IMR-90 (cell line): ENCODE results near the gene DCP2. TPM values are rescaled to one million over a fixed set of nuclear protein-coding genes. Genes with fewer than 3 reads are reported as not detected.
A peak's percentile ranks its signal among the peaks of the same experiment; 100 is the strongest.

Source experiments
- ATAC-seq: fragments of 200-7000 bp; cut with Tn5 transposase; 2 replicates; pipeline ENCODE4 v1.9.1; 2020; ENCODE audit warnings: low read depth, mild to moderate bottlenecking, moderate library complexity
- BruUV-seq: library from RNA; stranded (reverse); fragments of 400-500 nt; replicated peaks from 2 replicates; lab custom pipeline; 2021; lab: Mats Ljungman, UMichigan
- CTCF ChIA-PET: fragments of 300-600 bp; formaldehyde crosslinking; extraction: SDS; loops from one replicate; lab custom pipeline; 2021; ENCODE audit warnings: antibody characterized with exemption; lab: Yijun Ruan, JAX
- POLR2A ChIA-PET: fragments of 300-600 bp; sonication (Branson Sonifier 250); formaldehyde crosslinking; loops from one replicate; lab custom pipeline; 2022; ENCODE audit warnings: antibody characterized with exemption; ENCODE audit not compliant: unreplicated experiment; lab: Charles Lee
- DNase-seq: peaks from one replicate; pipeline ENCODE4 v3.0.0; 2013
- H2AFZ ChIP-seq: replicated peaks from 2 replicates; pipeline ENCODE3; 2013; ENCODE audit warnings: low read length, mild to moderate bottlenecking; ENCODE audit not compliant: poor library complexity
- H2AK5ac ChIP-seq: 2 replicates; pipeline ENCODE4 v1.6.1; 2013; ENCODE audit warnings: low read depth, low read length, inconsistent platforms
- H2AK9ac ChIP-seq: replicated peaks from 2 replicates; pipeline ENCODE3; 2013; ENCODE audit warnings: mild to moderate bottlenecking, low read depth, low read length, moderate library complexity; ENCODE audit not compliant: poor library complexity
- H2BK120ac ChIP-seq: 2 replicates; pipeline ENCODE4 v1.6.1; 2013; ENCODE audit warnings: low read depth, low read length, inconsistent platforms
- H2BK15ac ChIP-seq: 3 replicates; pipeline ENCODE4 v1.6.1; 2013; ENCODE audit warnings: low read depth, low read length, inconsistent platforms
- H2BK20ac ChIP-seq: 2 replicates; pipeline ENCODE4 v1.6.1; 2013; ENCODE audit warnings: low read depth, mild to moderate bottlenecking, inconsistent platforms, low read length, moderate library complexity
- H2BK5ac ChIP-seq: 2 replicates; pipeline ENCODE4 v1.6.1; 2013; ENCODE audit warnings: mild to moderate bottlenecking, low read depth, low read length, inconsistent platforms; ENCODE audit not compliant: poor library complexity, severe bottlenecking
- H3K14ac ChIP-seq: replicated peaks from 2 replicates; pipeline ENCODE4 v1.6.1; 2013; ENCODE audit warnings: low read depth, low read length, inconsistent platforms
- H3K18ac ChIP-seq: 2 replicates; pipeline ENCODE4 v1.6.1; 2013; ENCODE audit warnings: low read depth, low read length, control low read depth
- H3K23ac ChIP-seq: 2 replicates; pipeline ENCODE4 v1.6.1; 2013; ENCODE audit warnings: low read depth, low read length, inconsistent platforms
- H3K27ac ChIP-seq: 2 replicates; pipeline ENCODE4 v1.5.1; 2013; ENCODE audit warnings: mild to moderate bottlenecking, control low read depth, low read length; ENCODE audit not compliant: insufficient read depth
- H3K27me3 ChIP-seq: 2 replicates; pipeline ENCODE4 v1.6.1; 2013; ENCODE audit warnings: low read length; ENCODE audit not compliant: control insufficient read depth, insufficient read depth
- H3K36me3 ChIP-seq: 2 replicates; pipeline ENCODE4 v1.6.1; 2013; ENCODE audit warnings: low read length, mixed read lengths; ENCODE audit not compliant: control insufficient read depth, insufficient read depth
- H3K4ac ChIP-seq: 2 replicates; pipeline ENCODE4 v1.6.1; 2013; ENCODE audit warnings: low read depth, low read length, inconsistent platforms
- H3K4me1 ChIP-seq: 2 replicates; pipeline ENCODE4 v1.6.1; 2013; ENCODE audit warnings: low read length, mixed read lengths; ENCODE audit not compliant: control insufficient read depth, insufficient read depth
- H3K4me2 ChIP-seq: 2 replicates; pipeline ENCODE4 v1.6.1; 2013; ENCODE audit warnings: low read depth, mild to moderate bottlenecking, control low read depth, low read length, moderate library complexity
- H3K4me3 ChIP-seq: 2 replicates; pipeline ENCODE4 v1.5.1; 2013; ENCODE audit warnings: low read depth, mild to moderate bottlenecking, control low read depth, low read length, moderate library complexity; ENCODE audit not compliant: insufficient read depth
- H3K56ac ChIP-seq: 2 replicates; pipeline ENCODE4 v1.6.1; 2013; ENCODE audit warnings: low read length, inconsistent platforms; ENCODE audit not compliant: insufficient read depth; ENCODE audit errors: extremely low read depth
- H3K79me1 ChIP-seq, 2 experiments: 2 replicates each; pipeline ENCODE4 v1.6.1; 2013; ENCODE audit warnings: low read length in 2 of 2, inconsistent platforms in 1 of 2, low read depth in 1 of 2
- H3K9ac ChIP-seq: 2 replicates; pipeline ENCODE4 v1.6.1; 2013; ENCODE audit warnings: low read depth, low read length, control low read depth
- H3K9me1 ChIP-seq: 2 replicates; pipeline ENCODE4 v1.6.1; 2013; ENCODE audit warnings: low read length, inconsistent platforms; ENCODE audit not compliant: insufficient read depth
- H3K9me3 ChIP-seq: 2 replicates; pipeline ENCODE4 v1.6.1; 2013; ENCODE audit warnings: low read length; ENCODE audit not compliant: control insufficient read depth, insufficient read depth
- H4K20me1 ChIP-seq: 2 replicates; pipeline ENCODE4 v1.6.1; 2013; ENCODE audit warnings: low read length, inconsistent platforms; ENCODE audit not compliant: insufficient read depth
- H4K5ac ChIP-seq: 2 replicates; pipeline ENCODE4 v1.6.1; 2013; ENCODE audit warnings: mild to moderate bottlenecking, low read depth, low read length, control low read depth
- H4K8ac ChIP-seq, 2 experiments: 2 replicates each; pipeline ENCODE4 v1.6.1; 2013; ENCODE audit warnings: low read depth in 2 of 2, low read length in 2 of 2, control low read depth in 1 of 2, inconsistent platforms in 1 of 2
- H4K91ac ChIP-seq: 2 replicates; pipeline ENCODE4 v1.6.1; 2013; ENCODE audit warnings: low read depth, low read length, inconsistent platforms; ENCODE audit not compliant: insufficient read depth
- CEBPB ChIP-seq: IDR thresholded peaks from 2 replicates; pipeline ENCODE4 v1.6.1; 2012; ENCODE audit warnings: low read depth, low read length, improper control_type of control experiment
- CTCF ChIP-seq: conservative IDR thresholded peaks from 2 replicates; pipeline ENCODE4 v1.5.1; 2012; ENCODE audit warnings: mild to moderate bottlenecking, low read depth, low read length, improper control_type of control experiment
- FOS ChIP-seq: fragments of 150-350 bp; IDR thresholded peaks from 2 replicates; pipeline ENCODE4 v1.6.1; 2016; ENCODE audit warnings: low read depth, low read length
- MAFK ChIP-seq: IDR thresholded peaks from 2 replicates; pipeline ENCODE4 v1.6.1; 2012; ENCODE audit warnings: low read depth, low read length, improper control_type of control experiment
- MXI1 ChIP-seq: IDR thresholded peaks from 2 replicates; pipeline ENCODE4 v1.6.1; 2012; ENCODE audit warnings: low read depth, mild to moderate bottlenecking, low read length, moderate library complexity, borderline replicate concordance
- NFE2L2 ChIP-seq: fragments of 150-350 bp; IDR thresholded peaks from 2 replicates; pipeline ENCODE4 v1.6.1; 2016; ENCODE audit warnings: low read depth, mild to moderate bottlenecking, low read length
- POLR2A ChIP-seq: IDR thresholded peaks from 2 replicates; pipeline ENCODE4 v1.6.1; 2012; ENCODE audit warnings: mild to moderate bottlenecking, low read depth, low read length
- RCOR1 ChIP-seq: IDR thresholded peaks from 2 replicates; pipeline ENCODE4 v1.6.1; 2012; ENCODE audit warnings: mild to moderate bottlenecking, low read length, improper control_type of control experiment; ENCODE audit not compliant: insufficient replicate concordance
- RFX5 ChIP-seq: IDR thresholded peaks from 2 replicates; pipeline ENCODE4 v1.8.0; 2012; ENCODE audit warnings: low read depth, mild to moderate bottlenecking, low read length, moderate library complexity
- WGBS, 2 experiments: methylation state at CpG; one replicate each; pipeline versions ENCODE4 v1.1.5 to v1.1.7; 2013; ENCODE audit warnings: missing lambda C conversion rate in 2 of 2; ENCODE audit not compliant: insufficient read length in 1 of 2; ENCODE audit errors: extremely low coverage in 2 of 2; 5-methylcytosine and 5-hydroxymethylcytosine counted together
- dilution Hi-C: fragments of 300-500 bp; cut with HindIII; formaldehyde crosslinking; loops from one replicate; pipeline ENCODE4 v1.14.3; 2018; ENCODE audit warnings: low sequenced_read_pairs; ENCODE audit not compliant: unreplicated experiment
- in situ Hi-C: fragments of 300-500 bp; cut with MboI; formaldehyde crosslinking; loops from 3 replicates; pipeline ENCODE4 v1.14.3; 2019; ENCODE audit warnings: low sequenced_read_pairs, inconsistent platforms, mixed read lengths
- intact Hi-C: fragments of 100-400 bp; cut with micrococcal nuclease; formaldehyde crosslinking; loops from 2 replicates; pipeline ENCODE4 v1.10.0; 2022
- polyA plus RNA-seq, 3 experiments: library from polyadenylated mRNA; depleted of rRNA; stranded (reverse); fragments of >200 nt; gene quantifications; 2 replicates each; pipeline ENCODE4 v1.2.3, GENCODE V29; 2012; ENCODE audit warnings: low replicate concordance in 1 of 3
- total RNA-seq: library from RNA; depleted of rRNA; stranded (reverse); fragments of >200 nt; gene quantifications from 2 replicates; pipeline ENCODE4 v1.2.3, GENCODE V29; 2012
- TF ChIP-seq, protein P1 (sequence below): fragments of 150-350 bp; IDR thresholded peaks from 2 replicates; pipeline ENCODE4 v1.6.1; 2017; ENCODE audit warnings: mild to moderate bottlenecking, antibody characterized with exemption, low read length, low read depth
- TF ChIP-seq, protein P2 (sequence below): fragments of 150-350 bp; IDR thresholded peaks from 2 replicates; pipeline ENCODE4 v1.6.1; 2016; ENCODE audit warnings: low read depth, mild to moderate bottlenecking, low read length, moderate library complexity, borderline replicate concordance

The DCP2 gene
- total and polyA plus RNA-seq, 2 of the 4 experiments (the other 2 are of a cell fraction) = 6.9 to 18.6 TPM

- no peak overlapping the region for H3K27ac ChIP-seq
- H3K4me3 ChIP-seq = no peak overlapping the region
- H2BK20ac ChIP-seq = peak overlapping the region; percentile 16; the same call in 1 of the 2 replicates
- in situ Hi-C loops (no loop called here), dilution Hi-C loops (no loop called here), intact Hi-C loops (loop anchor here (5.0 kb wide), 1 partner anchor 263 kb away; no protein-coding TSS in a partner anchor)
- H3K9ac ChIP-seq = no peak overlapping the region
- no peaks in the 10 kb centered on the region for H3K9me3 ChIP-seq
- peak overlapping the region; percentile 18; the same call in 1 of the 2 replicates for H2BK120ac ChIP-seq
- peak overlapping the region; percentile 52; the same call in 1 of the 2 replicates for H2AK5ac ChIP-seq
- peak overlapping the region; percentile 0 for H4K91ac ChIP-seq
- H3K23ac ChIP-seq = no peak overlapping the region
- no TSS peak for BruUV-seq
- H2BK5ac ChIP-seq = no peak overlapping the region
- peak overlapping the region in 1 of 2 experiments; percentile 29; a peak in 2 of 4 replicates for H4K8ac ChIP-seq
- TF ChIP-seq RCOR1 (no peak), CEBPB (no peak), POLR2A (no peak), FOS (no peak), NFE2L2 (no peak), MAFK (no peak), CTCF (no peak), MXI1 (no peak), RFX5 (no peak)
- TF ChIP-seq, protein P1, sequence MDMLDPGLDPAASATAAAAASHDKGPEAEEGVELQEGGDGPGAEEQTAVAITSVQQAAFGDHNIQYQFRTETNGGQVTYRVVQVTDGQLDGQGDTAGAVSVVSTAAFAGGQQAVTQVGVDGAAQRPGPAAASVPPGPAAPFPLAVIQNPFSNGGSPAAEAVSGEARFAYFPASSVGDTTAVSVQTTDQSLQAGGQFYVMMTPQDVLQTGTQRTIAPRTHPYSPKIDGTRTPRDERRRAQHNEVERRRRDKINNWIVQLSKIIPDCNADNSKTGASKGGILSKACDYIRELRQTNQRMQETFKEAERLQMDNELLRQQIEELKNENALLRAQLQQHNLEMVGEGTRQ = no peak
- TF ChIP-seq, protein P2, sequence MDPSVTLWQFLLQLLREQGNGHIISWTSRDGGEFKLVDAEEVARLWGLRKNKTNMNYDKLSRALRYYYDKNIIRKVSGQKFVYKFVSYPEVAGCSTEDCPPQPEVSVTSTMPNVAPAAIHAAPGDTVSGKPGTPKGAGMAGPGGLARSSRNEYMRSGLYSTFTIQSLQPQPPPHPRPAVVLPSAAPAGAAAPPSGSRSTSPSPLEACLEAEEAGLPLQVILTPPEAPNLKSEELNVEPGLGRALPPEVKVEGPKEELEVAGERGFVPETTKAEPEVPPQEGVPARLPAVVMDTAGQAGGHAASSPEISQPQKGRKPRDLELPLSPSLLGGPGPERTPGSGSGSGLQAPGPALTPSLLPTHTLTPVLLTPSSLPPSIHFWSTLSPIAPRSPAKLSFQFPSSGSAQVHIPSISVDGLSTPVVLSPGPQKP = no peak
- peak overlapping the region; percentile 61; the same call in 1 of the 2 replicates for H3K14ac ChIP-seq
- peak overlapping the region; percentile 17; the same call in 1 of the 3 replicates for H2BK15ac ChIP-seq
- H3K27me3 ChIP-seq = no peaks in the 10 kb centered on the region
- peak overlapping the region; percentile 51 for H3K4ac ChIP-seq
- peaks cover 10 to 17% of the 10 kb centered on the region in 2 experiments for H3K79me1 ChIP-seq
- H3K36me3 ChIP-seq = peaks cover 28% of the 10 kb centered on the region
- no peak overlapping the region for H3K4me2 ChIP-seq
- H4K20me1 ChIP-seq = no peaks in the 10 kb centered on the region
- 100% methylated on average over 2 of the region's 6 CpGs; no CpG with 5 or more reads in 1 of the 2 experiments for WGBS, 2 experiments
- CTCF ChIA-PET = no interaction called here
- POLR2A ChIA-PET = interaction anchor here (0.6 kb wide), 1 partner anchor 532 kb away, joined by 5 read pairs; no protein-coding TSS in a partner anchor
- H2AK9ac ChIP-seq = no peak overlapping the region
- no peak overlapping the region for H4K5ac ChIP-seq
- H3K56ac ChIP-seq = no peak overlapping the region
- H3K9me1 ChIP-seq = peaks cover 17% of the 10 kb centered on the region
- no peak overlapping the region for H3K18ac ChIP-seq
- DNase-seq = peak; percentile 31
- peaks cover 5% of the 10 kb centered on the region; the same call in 1 of the 2 replicates for H3K4me1 ChIP-seq
- ATAC-seq = no peak
- H2AFZ ChIP-seq = no peak overlapping the region
Observed at GRCh38 chr5:113029614-113030013, 53.0 kb downstream of the DCP2 start.
